ENCODE measurements around the gene BLOC1S5.
"Not testable (repeated sequence)": the region's sequence is repeated elsewhere in the genome, so short reads cannot be mapped to it uniquely, and the experiment has no call there.

The BLOC1S5 gene

DNA sequence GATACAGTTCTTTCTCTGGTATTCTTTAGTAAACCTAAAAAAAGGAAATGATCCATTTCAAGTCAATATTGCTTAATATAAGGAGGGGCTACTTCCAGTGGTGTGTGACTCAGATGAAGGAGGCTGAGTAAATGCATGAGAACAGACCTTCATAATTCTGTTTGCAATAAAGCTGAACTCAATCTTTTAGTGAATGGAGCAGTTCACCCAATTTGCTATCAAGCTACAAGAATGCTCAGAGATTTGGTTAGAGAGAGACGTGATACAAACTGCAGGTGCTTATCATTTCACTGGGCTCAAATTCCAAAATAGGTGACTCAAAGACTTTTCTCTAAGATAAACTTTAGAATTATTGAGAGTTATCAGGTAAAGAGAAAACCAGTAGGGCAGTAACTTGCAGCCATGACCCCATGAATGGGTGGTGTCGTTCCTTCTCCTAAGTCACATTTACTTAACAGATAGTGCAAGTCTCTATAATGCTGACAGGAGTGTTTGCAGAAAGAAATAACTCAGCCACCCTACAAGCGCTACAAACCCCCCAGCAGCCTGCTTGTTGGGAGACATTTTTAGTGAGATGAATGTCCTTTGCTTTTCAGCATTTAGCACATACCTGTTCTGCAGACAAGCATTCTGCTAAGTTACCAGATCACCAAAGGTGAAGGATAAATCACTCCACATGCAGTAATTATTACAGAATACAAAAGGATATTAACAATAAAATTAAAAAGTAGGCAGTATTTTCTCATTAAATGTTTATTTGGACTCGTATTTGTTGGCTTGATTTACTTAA lies 16.4 kb upstream of the BLOC1S5 start:
- no peak for DNase-seq

DNA sequence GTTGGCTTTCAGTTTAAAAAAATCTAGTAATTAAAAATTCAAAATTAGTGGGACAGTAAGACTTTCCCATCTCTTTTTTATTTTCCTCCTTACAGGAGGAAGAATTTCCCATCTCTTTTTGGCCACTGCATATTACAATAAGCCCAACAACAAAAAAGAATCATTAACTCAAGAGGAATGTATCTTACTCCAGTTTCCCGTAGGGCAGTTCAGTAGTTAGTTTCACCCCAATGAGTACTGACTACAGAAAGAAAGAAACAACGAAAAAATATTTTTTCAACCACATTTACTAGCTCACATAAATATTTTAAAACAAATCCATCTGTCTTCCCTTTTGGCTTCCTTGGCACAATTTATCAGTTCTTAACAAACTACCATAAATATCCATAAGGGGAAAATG lies 14.9 kb upstream of the BLOC1S5 start:
- no peak for DNase-seq

- no peak for DNase-seq
Observed at GRCh38 chr6:8077991-8078390, 13.8 kb upstream of the BLOC1S5 start.

DNA sequence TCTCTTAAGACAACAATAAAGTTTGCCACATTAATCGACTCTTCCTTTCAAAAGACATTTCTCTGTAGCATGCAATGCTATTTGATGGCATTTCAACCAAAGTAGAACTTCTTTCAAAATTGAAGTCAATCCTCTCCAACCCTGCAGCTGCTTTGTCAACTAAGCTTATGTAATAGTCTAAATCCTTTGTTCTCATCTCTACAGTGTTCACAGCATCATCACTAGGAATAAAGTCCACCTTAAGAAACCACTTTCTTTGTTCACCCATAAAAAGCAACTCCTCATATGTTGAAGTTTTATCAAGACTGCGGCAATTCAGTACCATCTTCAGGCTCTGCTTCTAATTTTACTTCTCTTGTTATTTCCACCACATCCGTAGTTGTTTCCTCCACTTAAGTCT lies 11.5 kb upstream of the BLOC1S5 start:
- DNase-seq, result no peak

DNA sequence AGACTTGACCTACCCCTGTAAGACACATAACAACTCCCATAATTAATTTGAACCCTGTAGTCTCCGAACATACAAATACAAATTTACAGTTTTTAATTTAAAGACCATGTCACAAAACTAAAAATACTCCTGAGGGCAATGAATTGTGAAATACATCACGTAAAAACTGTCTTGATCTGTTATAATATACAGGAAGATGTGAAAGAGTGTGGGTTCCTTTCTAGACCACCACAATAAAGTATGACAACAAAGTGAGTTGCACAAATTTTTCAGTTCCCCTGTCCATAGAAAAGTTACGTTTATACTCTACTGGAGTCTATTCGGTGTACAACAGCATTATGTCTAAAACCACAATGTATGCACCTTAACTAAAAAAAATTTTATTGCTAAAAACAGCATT lies 11.0 kb upstream of the BLOC1S5 start:
- DNase-seq, result no peak

GRCh38 chr6:8074213-8074612 lies 10.0 kb upstream of the BLOC1S5 start:
- DNase-seq, result no peak

DNA sequence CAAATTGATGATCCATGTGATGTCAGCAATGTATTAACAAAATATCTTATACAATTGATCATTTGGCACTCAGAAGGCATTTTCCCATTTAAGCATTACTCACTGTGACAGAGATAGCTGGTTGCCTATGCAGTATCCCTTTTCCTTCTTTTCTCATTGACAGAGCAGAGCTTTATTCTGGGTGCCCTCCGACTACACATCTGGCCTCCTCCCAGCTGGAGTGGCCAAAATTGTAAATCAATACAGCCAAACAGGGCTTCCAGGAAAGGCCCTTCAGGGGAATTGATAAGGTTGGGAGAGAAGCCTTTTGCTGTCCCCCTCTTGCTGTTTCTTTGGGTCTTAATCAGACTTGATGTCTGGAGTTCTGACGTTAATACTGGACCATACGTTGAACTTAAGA lies 9.6 kb upstream of the BLOC1S5 start:
- no peak for DNase-seq

GRCh38 chr6:8070718-8071117 lies 6.5 kb upstream of the BLOC1S5 start:
- no peak for DNase-seq

DNA sequence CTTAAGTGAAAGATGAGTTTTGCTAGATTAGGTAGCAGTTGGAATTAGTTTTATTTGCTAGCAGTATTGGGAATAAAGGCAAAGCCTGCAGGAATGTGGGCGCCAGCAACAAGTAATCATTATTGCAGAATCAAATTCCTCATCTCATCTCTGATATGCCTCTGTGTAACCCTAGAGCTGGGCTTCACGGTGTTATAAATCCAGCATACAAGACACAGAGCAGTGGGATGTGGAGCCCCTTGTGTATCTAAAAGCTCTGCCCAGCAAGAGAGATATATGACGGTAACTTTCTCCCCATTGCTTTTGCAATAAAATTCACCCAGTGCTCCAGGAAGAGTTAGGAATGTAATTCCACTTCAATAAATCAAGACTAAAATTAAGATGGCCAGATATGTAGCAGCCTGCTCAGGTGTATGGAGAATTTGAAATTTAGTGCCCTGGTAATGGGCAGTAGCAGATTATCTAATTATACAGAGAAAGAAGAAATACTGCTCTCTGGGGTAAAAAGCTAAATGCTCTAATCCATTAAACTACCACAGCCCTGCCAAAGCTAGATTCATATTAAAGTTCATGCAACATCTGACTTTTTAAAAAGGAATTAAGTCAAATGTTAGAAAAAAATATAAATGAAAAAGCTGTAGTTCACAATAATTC lies 5.6 kb upstream of the BLOC1S5 start:
- DNase-seq, result no peak

DNA sequence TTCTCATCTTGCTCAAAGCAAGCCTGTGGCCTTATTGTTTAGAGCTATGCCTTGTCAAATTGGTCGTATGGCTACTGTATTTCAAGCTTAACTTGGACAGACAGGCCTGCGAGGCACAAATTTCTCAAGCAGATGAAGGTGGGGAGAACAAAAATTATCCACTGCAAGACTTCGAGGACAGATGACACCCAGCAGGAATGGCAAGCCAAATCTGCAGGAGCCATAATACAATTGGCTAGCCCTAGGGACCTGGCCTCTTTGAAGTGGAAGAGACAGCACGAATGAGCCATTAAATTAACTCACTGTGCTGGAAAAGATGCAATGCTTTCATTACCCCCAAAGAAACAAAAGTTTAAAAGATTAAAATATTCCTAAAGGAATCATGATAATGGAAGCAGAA lies 5.0 kb upstream of the BLOC1S5 start:
- no peak for DNase-seq

GRCh38 chr6:8066108-8066507 lies 1.9 kb upstream of the BLOC1S5 start:
- DNase-seq, result no peak

DNA sequence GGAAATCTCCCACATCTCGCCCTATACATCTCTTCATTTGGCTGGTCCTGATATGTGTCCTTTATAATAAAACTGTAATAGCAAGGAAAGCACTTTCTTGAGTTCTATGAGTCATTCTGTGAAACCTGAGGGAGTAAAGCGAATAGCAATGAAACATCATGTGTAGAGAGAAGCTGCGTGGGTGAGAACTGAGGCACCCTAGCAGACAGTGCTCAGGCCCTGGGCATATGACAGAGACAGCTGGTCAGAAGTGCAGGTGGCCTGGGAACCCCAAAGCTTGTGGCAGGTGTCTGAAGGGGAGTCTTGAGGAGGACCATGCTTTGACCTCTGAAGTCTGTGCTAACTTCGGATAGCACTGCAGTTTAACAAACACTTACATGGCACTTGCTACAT lies 1.3 kb upstream of the BLOC1S5 start:
- no peak for DNase-seq

- DNase-seq, result no peak
Observed at GRCh38 chr6:8064638-8065518, 689 bp upstream of the BLOC1S5 start.

DNA sequence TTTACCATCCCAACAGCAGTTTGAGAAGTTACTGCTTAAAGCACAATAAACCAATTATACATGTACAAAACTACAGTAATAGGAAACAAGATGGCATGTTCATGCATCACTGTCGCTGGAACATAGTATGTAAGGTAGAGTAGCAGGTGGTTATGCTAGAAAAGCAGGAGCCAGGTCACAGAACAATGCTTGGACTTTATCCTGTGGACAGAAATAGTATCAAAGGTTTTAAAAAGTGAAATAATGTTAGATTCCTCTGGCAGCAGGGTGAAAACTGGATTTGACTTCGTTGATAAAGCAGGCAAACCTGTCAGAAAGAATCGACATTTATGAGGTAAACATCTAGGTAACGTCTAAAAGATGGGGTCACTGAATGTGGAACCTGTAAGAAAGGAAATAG lies 2.5 kb downstream of the BLOC1S5 start:
- no peak for DNase-seq

DNA sequence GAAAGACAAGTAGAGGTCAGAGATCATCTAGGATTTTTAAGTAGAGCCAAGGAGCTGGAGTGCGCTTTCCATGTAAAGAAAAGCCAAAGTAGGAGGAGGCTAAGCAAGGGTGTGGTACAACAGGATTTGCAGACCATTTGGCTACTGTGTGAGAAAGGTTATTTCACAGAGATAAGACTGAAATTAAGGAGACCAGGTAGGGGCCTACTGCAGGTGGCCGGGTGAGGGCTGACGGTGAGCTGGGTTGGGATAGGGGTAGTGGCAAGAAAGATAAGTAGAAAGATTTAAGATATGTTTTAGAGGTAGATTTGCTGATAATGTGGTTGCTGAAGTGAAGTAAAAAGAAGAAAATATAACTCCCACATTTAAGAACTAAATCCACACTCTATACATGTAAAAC lies 3.8 kb downstream of the BLOC1S5 start:
- DNase-seq, result no peak

DNA sequence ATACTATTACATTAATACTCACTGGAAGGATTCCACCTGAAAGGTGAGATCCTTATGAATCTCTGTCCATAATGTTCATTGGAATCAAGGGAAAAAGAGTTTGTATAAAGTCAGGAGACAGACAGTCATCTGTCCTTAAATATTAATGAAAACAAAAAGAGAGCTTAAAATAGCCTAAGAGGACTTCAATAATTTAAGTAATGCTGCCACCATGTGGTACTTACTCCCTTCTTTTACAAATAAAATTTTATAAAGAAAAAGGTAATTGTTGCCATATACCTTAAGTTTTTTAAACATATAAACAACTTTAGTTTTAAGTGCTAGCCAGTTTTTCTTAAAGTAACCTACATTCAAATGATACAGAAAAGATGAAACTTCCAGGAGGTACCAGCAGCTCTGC lies 5.1 kb downstream of the BLOC1S5 start:
- no peak for DNase-seq

DNA sequence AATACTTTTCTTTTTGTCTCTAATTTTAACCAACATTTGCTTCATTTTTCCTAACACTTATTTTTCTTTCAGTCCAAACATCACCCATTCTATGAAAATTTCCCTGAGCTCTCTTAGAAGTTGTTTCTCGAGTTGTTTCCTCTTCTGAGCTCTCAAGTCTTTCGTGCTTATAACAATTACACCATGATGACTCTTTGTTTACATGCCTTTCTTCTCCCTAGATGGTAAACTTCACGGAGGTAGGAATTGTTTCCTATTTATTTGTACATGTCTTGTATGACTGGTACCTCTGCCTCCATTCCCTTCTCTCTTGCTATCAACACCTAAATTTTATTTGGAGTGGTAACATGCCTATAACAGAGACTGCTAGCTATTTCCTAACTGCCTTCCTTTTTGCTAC lies 6.4 kb downstream of the BLOC1S5 start:
- DNase-seq, result no peak

GRCh38 chr6:8057263-8057662 lies 6.9 kb downstream of the BLOC1S5 start:
- no peak for DNase-seq

DNA sequence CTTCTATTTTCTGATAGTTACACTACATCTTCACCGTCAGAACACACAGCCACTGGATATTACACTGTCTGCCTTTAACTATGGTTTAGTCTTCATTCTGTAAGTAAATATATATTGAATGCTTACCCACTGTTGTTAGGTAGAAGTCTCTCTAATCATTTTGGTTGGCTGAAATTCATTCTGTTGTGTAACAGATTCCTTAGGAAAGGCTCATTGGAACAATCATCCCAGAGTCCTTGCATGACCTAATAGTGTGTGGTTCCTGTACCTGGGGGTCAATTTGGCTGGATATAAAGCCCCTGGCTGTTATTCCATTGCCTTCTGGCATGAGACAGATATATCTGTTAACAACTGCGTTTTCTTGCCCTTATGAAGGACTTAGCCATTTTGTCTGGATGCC lies 9.9 kb downstream of the BLOC1S5 start:
- no peak for DNase-seq

- no peak for DNase-seq
Observed at GRCh38 chr6:8047541-8048292, 16.5 kb downstream of the BLOC1S5 start.

GRCh38 chr6:8045769-8046168 lies 18.4 kb downstream of the BLOC1S5 start:
- not testable (repeated sequence) for DNase-seq

GRCh38 chr6:8043221-8043620 lies 21.0 kb downstream of the BLOC1S5 start:
- no peak for DNase-seq

All from T1000 (cell line).